GM18505 (cell line): ENCODE results near the gene DCBLD2.

Source experiments
- ATAC-seq: cut with Tn5 transposase; IDR thresholded peaks from one replicate; pipeline ENCODE4 v1.9.1; 2021; ENCODE audit not compliant: unreplicated experiment
- POLR2A ChIP-seq: IDR thresholded peaks from 4 replicates; pipeline ENCODE4 v1.6.1; 2011; ENCODE audit warnings: borderline replicate concordance; ENCODE audit not compliant: insufficient read depth, insufficient read length; ENCODE audit errors: extremely low read depth

Gene DCBLD2

GRCh38 chr3:98770261-98771039, 131.0 kb downstream of the DCBLD2 start:
- ATAC-seq = peak; percentile 74
- TF ChIP-seq POLR2A = peak; percentile 41

DNA sequence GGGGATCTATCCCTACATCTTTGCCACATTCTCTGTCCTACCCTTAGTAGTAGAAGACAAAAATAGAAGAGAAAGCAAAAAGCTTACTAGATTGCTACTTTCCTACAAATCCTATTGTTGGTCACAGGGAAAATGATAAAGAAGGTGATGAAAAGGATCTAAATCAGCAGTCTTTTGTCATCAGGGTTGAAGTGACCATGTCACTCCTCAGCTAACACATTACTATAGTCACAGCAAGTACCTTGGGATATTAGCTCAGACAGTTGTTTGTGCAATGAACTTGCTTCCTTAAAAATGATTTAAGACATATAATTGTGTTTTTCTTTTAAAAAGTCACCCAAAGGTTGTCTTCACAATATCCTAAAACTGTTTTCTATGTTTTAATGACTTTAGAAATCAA, 132.0 kb downstream of the DCBLD2 start:
- TF ChIP-seq POLR2A = no peak

GRCh38 chr3:98768961-98769360, 132.5 kb downstream of the DCBLD2 start:
- no peak for TF ChIP-seq POLR2A
- ATAC-seq = no peak

More for the DNA sequence above, 132.0 kb downstream of the DCBLD2 start:
- no peak for ATAC-seq

GRCh38 chr3:98766924-98767323, 134.6 kb downstream of the DCBLD2 start:
- TF ChIP-seq POLR2A = no peak
- ATAC-seq = no peak

GRCh38 chr3:98765721-98766120, 135.8 kb downstream of the DCBLD2 start:
- ATAC-seq = no peak
- TF ChIP-seq POLR2A = no peak

DNA sequence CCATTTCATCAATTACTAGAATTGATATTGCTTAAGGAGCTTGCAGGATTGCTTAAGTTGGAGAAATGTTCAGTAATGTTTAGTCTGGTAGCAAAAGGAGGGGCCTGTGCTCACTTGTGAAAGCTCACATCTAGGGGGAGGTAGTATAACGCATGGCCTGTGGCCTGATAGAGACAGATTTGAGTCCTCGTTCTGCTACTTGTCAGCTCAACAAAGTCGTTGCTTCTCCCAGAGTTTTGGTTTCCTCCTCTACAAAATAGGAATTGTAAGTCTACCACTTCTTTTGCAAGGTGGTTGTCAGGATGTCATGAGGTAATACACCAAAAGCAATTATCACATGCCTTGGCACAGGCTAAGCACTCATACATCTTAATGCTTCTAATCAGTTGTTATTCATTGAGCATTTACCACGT, 137.0 kb downstream of the DCBLD2 start:
- no peak for ATAC-seq
- no peak for TF ChIP-seq POLR2A

DNA sequence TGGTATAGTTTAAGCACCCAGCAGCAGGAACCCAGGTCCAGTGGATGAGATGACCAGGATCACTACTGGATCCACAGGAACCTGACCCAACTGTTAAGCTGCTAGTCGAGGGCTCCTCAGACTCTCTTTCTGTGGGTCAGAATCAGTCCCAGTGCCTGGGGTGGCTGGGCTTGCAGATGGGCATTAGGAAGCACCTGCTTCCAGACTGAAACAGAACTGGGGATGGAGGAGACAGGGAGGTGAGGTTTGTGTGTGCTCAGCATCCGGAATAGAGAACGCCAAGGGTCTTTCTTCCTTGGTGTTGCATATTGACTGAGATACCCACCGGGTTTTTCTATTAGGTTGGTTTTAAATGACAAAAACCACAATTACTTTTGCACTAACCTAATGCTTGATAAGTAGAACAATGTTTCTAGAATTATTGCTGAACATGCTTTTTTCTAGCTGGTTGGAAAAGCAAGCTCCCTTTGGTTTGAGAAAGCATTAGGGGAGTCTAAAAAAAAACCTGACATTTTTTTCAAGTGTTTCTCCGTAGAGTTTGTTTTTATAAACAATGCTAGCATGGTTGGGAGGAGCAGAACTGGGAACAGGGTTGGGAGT, 137.6 kb downstream of the DCBLD2 start:
- no peak for ATAC-seq
- TF ChIP-seq POLR2A = no peak

GRCh38 chr3:98763076-98763475, 138.4 kb downstream of the DCBLD2 start, which contains the start of gene ST3GAL6:
ST3GAL6 (plus strand) TSS chr3:98763340; CDS start chr3:98768441, 5,101 bp downstream.
- peak; percentile 32 for TF ChIP-seq POLR2A
- ATAC-seq = peak; percentile 54

- ATAC-seq = no peak
Observed at GRCh38 chr3:98761643-98762229, 139.8 kb downstream of the DCBLD2 start.

GRCh38 chr3:98759629-98760028, 141.9 kb downstream of the DCBLD2 start:
- no peak for ATAC-seq
- TF ChIP-seq POLR2A = no peak

More at GRCh38 chr3:98761643-98762229, 139.8 kb downstream of the DCBLD2 start:
- TF ChIP-seq POLR2A = no peak

GRCh38 chr3:98755601-98756000, 145.9 kb downstream of the DCBLD2 start:
- no peak for ATAC-seq
- TF ChIP-seq POLR2A = no peak

DNA sequence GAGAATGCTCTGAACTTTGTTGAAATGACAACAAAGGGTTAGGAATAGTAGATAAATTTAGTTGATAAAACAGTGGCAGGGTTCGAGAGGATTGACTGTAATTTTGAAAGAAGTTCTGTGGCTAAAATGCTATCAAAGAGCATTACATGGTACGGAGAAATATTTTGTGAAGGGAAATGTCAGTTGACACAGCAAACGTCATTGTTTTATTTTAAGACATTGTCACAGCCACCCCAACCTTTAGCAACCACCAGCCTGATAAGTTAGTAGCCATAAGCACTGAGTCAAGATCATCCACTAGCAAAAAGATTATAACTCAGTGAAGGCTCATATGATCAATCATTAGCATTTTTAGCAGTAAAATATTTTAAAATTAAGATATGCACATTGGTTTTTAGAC, 147.0 kb downstream of the DCBLD2 start:
- no peak for TF ChIP-seq POLR2A
- ATAC-seq = no peak

DNA sequence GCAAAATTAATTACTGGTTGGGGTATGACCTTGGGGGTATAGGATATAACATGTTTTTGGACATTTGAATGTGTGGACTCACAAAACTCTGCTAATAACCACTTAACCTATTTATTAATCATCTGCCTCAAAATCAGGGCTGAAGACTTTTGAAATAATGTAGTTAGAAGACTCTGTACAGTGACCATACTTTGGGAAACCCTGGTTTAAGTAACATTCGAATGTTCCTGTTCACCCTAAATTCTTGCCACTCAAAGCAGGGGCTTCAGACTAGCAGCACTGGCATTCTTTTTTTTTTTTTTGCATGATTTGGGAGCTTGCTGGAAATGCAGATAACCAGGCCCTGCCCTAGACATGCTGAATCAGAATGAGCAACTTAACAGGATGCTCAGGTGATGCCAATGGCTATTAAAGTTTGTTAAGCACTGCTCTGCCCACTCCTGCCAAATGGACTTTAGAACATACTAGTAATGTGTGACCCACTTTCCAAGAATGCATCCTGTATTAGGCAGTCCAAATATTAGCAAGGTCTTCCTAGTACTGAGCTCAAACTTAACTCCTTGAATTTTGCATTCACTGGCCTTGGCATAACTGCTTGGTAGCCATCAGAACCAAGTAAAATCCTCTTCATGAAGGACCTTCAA, 151.1 kb downstream of the DCBLD2 start:
- ATAC-seq = no peak
- no peak for TF ChIP-seq POLR2A

DNA sequence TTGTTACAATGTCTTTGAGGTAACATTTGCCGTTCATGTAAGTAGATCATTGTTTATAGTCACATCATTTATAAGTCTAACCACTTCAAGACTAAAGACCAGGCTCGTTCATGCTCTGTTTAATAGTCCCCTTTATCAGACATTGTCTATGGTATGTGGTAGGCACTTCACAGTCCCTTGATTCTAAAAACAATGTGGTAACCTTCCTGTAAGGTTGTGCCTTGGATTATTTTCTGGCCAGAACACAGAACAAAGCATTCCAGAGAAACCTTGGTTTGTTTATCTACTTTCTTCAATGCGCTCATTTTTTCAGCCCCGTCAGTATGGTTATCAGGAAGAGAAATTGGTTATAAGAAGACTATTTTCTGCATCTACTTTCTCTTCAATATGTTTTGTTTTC, 154.6 kb downstream of the DCBLD2 start:
- no peak for ATAC-seq
- no peak for TF ChIP-seq POLR2A

- TF ChIP-seq POLR2A = no peak
- ATAC-seq = no peak
Observed at GRCh38 chr3:98746122-98746521, 155.4 kb downstream of the DCBLD2 start.
